ENCODE measurements around the gene PPP1R37. TPM values are rescaled to one million over a fixed set of nuclear protein-coding genes. Genes with fewer than 3 reads are reported as not detected.

Gene PPP1R37
- total RNA-seq, 3 donors from 2014 or later (not counting 1 experiment from before 2014, with no cell fraction given): 23.8 to 29.3 (median 25.0) TPM

DNA sequence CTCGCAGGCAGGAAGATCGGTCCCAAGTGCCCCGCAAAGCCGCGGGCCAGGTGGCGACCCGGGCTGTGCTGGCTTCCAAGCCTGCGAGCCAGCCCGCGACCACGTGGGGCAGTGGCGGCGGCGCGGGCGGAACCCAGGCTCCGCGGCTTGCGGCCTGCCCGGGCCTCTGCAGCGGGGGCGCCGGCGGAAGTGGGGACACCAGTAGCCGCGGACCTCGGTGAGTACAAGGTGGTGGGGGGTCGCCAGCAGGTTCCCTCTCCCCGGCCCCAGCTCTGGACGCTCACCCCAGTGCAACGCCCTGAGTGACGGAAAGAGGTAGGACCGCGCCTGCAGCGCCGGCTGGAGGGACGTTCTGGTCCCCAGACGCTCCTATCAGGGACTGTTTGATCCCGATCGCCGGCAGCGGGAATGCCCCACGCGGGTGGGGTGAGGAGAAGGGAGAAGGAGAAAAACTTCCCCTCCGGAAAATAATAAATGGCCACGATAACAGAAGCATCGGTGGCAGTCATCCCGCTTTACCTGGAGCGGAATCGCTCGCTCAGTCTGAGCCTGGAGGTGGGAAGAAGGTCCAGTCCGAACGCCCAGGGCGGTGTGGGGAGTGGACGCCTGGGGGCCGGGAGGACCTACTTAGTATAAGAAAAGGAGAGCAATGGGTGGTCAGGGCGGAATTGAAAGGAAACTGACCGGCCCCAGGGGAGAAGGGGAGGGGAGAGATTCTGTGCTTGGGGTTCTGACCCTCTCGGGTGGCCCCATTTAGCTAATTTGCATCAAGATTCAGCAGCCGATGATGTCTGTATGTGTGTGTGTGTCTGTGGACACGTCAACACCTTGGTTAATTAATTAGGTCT is 13.7 kb upstream of the PPP1R37 start, which contains the start of gene GEMIN7:
Gene GEMIN7 (plus strand): TSS at position 198 of the 848 bp plus-strand sequence. CDS start 10,855 bp downstream, outside the sequence.
- Mint-ChIP-seq H3K9me3 (no peaks in the 10 kb centered on the region), H3K36me3 (peaks cover 9% of the 10 kb centered on the region), H3K27ac (peak within 1 kb of the TSS; percentile 96), H3K4me3 (peak within 1 kb of the TSS; percentile 97), H3K4me1 (peaks cover 44 to 62% of the 10 kb centered on the region in 2 donors), H3K27me3 (ENCODE audit: low read depth in 2 of 2) (no peaks in the 10 kb centered on the region)
- peaks cover 51% of the 10 kb centered on the region for H3K4me1 ChIP-seq (ENCODE audit: control insufficient read depth, insufficient read depth, low read length)
- H3K27me3 ChIP-seq (ENCODE audit: control insufficient read depth, insufficient read depth, low read length): no peaks in the 10 kb centered on the region
- TF ChIP-seq, protein P1, sequence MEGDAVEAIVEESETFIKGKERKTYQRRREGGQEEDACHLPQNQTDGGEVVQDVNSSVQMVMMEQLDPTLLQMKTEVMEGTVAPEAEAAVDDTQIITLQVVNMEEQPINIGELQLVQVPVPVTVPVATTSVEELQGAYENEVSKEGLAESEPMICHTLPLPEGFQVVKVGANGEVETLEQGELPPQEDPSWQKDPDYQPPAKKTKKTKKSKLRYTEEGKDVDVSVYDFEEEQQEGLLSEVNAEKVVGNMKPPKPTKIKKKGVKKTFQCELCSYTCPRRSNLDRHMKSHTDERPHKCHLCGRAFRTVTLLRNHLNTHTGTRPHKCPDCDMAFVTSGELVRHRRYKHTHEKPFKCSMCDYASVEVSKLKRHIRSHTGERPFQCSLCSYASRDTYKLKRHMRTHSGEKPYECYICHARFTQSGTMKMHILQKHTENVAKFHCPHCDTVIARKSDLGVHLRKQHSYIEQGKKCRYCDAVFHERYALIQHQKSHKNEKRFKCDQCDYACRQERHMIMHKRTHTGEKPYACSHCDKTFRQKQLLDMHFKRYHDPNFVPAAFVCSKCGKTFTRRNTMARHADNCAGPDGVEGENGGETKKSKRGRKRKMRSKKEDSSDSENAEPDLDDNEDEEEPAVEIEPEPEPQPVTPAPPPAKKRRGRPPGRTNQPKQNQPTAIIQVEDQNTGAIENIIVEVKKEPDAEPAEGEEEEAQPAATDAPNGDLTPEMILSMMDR (IDR thresholded peaks at IDR 0.05): no peak
- under 1% methylated on average over 61 of the region's 61 CpGs for WGBS (ENCODE audit: insufficient coverage)
- intact Hi-C loops (cut with micrococcal nuclease): loop anchor here (2.0 kb wide), 1 partner anchor 100 kb away; the partner anchor contains the start of genes BLOC1S3 and TRAPPC6A
- DNase-seq (peak; percentile 79 to 86), ATAC-seq (peak; percentile 62 to 72 (median 66))
- H3K36me3 ChIP-seq (ENCODE audit: control insufficient read depth, insufficient read depth, low read length): peaks cover 10% of the 10 kb centered on the region
- H3K27ac ChIP-seq (ENCODE audit: low read length): peak within 1 kb of the TSS; percentile 84
- H3K4me3 ChIP-seq (ENCODE audit: low read length): peak within 1 kb of the TSS; percentile 71
- no peaks in the 10 kb centered on the region for H3K9me3 ChIP-seq (ENCODE audit: control insufficient read depth, insufficient read depth, low read length)

DNA sequence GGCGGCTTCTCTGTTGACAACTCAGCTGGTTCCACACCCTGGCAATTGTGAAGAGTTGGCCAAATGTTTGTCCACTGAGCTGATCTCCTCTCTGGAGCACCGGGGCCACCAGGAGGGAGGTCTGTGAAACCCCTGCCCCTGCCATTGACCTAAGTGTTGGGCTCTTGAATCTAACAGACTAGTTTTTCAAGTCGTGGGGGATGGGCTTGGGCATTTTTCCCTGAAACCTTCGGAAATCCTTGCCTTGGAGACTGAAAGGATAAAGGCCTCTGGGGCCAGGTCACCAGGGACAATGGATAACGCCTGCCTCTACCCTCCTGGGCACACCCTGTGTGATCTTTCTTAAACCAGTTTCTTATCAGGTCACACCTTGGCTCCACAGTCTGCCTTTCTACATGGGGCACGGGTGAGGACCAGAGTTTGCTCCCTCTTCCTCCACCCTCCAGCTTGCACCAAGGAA is 13.0 kb upstream of the PPP1R37 start:
- Mint-ChIP-seq H3K4me1 (peaks cover 44 to 58% of the 10 kb centered on the region in 2 donors), H3K4me3 (peak overlapping the region; percentile 97), H3K27me3 (ENCODE audit: low read depth in 2 of 2) (no peaks in the 10 kb centered on the region), H3K27ac (peak overlapping the region; percentile 96), H3K36me3 (peaks cover 9% of the 10 kb centered on the region), H3K9me3 (no peaks in the 10 kb centered on the region)
- peaks cover 11% of the 10 kb centered on the region for H3K36me3 ChIP-seq (ENCODE audit: control insufficient read depth, insufficient read depth, low read length)
- H3K4me3 ChIP-seq (ENCODE audit: low read length): peak overlapping the region; percentile 71
- intact Hi-C loops (cut with micrococcal nuclease): loop anchor here (2.0 kb wide), 1 partner anchor 99 kb away; the partner anchor contains the start of genes BLOC1S3 and TRAPPC6A
- ATAC-seq: no peak
- H3K27me3 ChIP-seq (ENCODE audit: control insufficient read depth, insufficient read depth, low read length): no peaks in the 10 kb centered on the region
- H3K4me1 ChIP-seq (ENCODE audit: control insufficient read depth, insufficient read depth, low read length): peaks cover 45% of the 10 kb centered on the region
- TF ChIP-seq, protein P1 (IDR thresholded peaks at IDR 0.05): no peak
- 4% methylated on average over 6 of the region's 6 CpGs for WGBS (ENCODE audit: insufficient coverage)
- peak overlapping the region; percentile 84 for H3K27ac ChIP-seq (ENCODE audit: low read length)
- DNase-seq: peak in 1 of 2 donors; percentile 45
- no peaks in the 10 kb centered on the region for H3K9me3 ChIP-seq (ENCODE audit: control insufficient read depth, insufficient read depth, low read length)

DNA sequence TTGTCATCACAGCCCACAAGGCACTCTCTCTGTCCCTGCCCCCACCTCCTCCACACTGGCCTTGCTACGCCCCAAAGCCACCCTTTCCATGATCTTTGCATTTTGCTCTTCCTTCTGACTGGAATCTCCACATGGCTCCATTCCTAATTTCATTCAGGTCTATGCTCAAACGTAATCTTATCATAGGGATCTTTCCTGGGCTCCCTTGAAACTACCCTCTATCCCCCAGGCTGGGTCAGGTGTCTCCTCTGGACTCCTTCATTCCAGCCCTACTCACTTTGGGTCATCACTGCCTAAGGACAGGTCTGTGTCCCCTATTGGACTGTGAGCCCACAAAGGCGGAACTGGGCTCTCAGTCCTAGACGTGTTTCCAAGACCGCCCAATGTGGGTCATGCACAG is 10.8 kb upstream of the PPP1R37 start:
- DNase-seq (no peak), ATAC-seq (no peak)
- H3K27me3 ChIP-seq (ENCODE audit: control insufficient read depth, insufficient read depth, low read length): no peaks in the 10 kb centered on the region
- peaks cover 44% of the 10 kb centered on the region for H3K4me1 ChIP-seq (ENCODE audit: control insufficient read depth, insufficient read depth, low read length)
- Mint-ChIP-seq H3K27me3 (ENCODE audit: low read depth in 2 of 2) (no peaks in the 10 kb centered on the region), H3K9me3 (no peaks in the 10 kb centered on the region), H3K4me3 (peak overlapping the region; percentile 74), H3K27ac (peak overlapping the region; percentile 29 to 96), H3K4me1 (peaks cover 47 to 55% of the 10 kb centered on the region in 2 donors), H3K36me3 (peaks cover 9% of the 10 kb centered on the region)
- H3K27ac ChIP-seq (ENCODE audit: low read length): no peak overlapping the region
- H3K4me3 ChIP-seq (ENCODE audit: low read length): no peak overlapping the region
- H3K9me3 ChIP-seq (ENCODE audit: control insufficient read depth, insufficient read depth, low read length): no peaks in the 10 kb centered on the region
- TF ChIP-seq, protein P1 (IDR thresholded peaks at IDR 0.05): no peak
- 99% methylated on average over 5 of the region's 5 CpGs for WGBS (ENCODE audit: insufficient coverage)
- intact Hi-C loops (cut with micrococcal nuclease): no loop called here
- H3K36me3 ChIP-seq (ENCODE audit: control insufficient read depth, insufficient read depth, low read length): peaks cover 13% of the 10 kb centered on the region

Data from natural killer cell (primary cell).